GM15510 (cell line): ENCODE data around the gene AGAP2.

ENCODE experiments used
- POLR2A ChIP-seq: IDR thresholded peaks from 3 replicates; pipeline ENCODE4 v1.6.1; 2011; ENCODE audit warnings: borderline replicate concordance; ENCODE audit not compliant: insufficient read length; ENCODE audit errors: extremely low read depth

AGAP2 gene

GRCh38 chr12:57762463-57762862 lies 23.9 kb upstream of the AGAP2 start:
- no peak for TF ChIP-seq POLR2A

- no peak for TF ChIP-seq POLR2A
Measured at GRCh38 chr12:57761391-57761998, 23.0 kb upstream of the AGAP2 start.

- TF ChIP-seq POLR2A: no peak
Measured at GRCh38 chr12:57760347-57760982, 21.9 kb upstream of the AGAP2 start.

- no peak for TF ChIP-seq POLR2A
Measured at GRCh38 chr12:57759360-57759980, 20.9 kb upstream of the AGAP2 start.

GRCh38 chr12:57758552-57759359 lies 20.2 kb upstream of the AGAP2 start:
- no peak for TF ChIP-seq POLR2A

- no peak for TF ChIP-seq POLR2A
Measured at GRCh38 chr12:57757771-57758170, 19.2 kb upstream of the AGAP2 start.

- no peak for TF ChIP-seq POLR2A
Measured at GRCh38 chr12:57756406-57757341, 18.1 kb upstream of the AGAP2 start.

GRCh38 chr12:57755454-57756372 lies 17.2 kb upstream of the AGAP2 start:
- TF ChIP-seq POLR2A: no peak

- no peak for TF ChIP-seq POLR2A
Measured at GRCh38 chr12:57755194-57755453, 16.6 kb upstream of the AGAP2 start.

- peak; percentile 34 for TF ChIP-seq POLR2A
Measured at GRCh38 chr12:57754411-57755193, 16.1 kb upstream of the AGAP2 start, which contains the start of gene MARCHF9. Gene MARCHF9, plus strand, starts transcription at chr12:57755103. Its CDS starts 426 bp downstream, at chr12:57755529.

- TF ChIP-seq POLR2A: no peak
Measured at GRCh38 chr12:57753756-57754337, 15.3 kb upstream of the AGAP2 start.

GRCh38 chr12:57752668-57753000 lies 14.1 kb upstream of the AGAP2 start:
- TF ChIP-seq POLR2A: no peak
